Stimulated activated CD8-positive, alpha-beta memory T cell treated with anti-CD3 and anti-CD28 coated beads, Interleukin-15, amount 100 ng/mL, for 24 hours (primary cell): ENCODE measurements around the gene YWHAE.
"Not testable (repeated sequence)": the region's sequence is repeated elsewhere in the genome, so short reads cannot be mapped to it uniquely, and the experiment has no call there.

Experiments used
- DNase-seq: peaks from one replicate; pipeline ENCODE4 v3.0.0-alpha.2; 2020; ENCODE audit warnings: low read depth

YWHAE gene

GRCh38 chr17:1412185-1413110, 12.4 kb upstream of the YWHAE start:
- no peak for DNase-seq

GRCh38 chr17:1402262-1402586, 2.2 kb upstream of the YWHAE start:
- no peak for DNase-seq

GRCh38 chr17:1398931-1399678, 917 bp downstream of the YWHAE start:
- DNase-seq = no peak

- no peak for DNase-seq
These were observed 2.0 kb downstream of the YWHAE start for GRCh38 chr17:1398028-1398427.

- DNase-seq = not testable (repeated sequence)
These were observed 4.0 kb downstream of the YWHAE start for GRCh38 chr17:1395876-1396665.

GRCh38 chr17:1391577-1391976, 8.4 kb downstream of the YWHAE start:
- no peak for DNase-seq

- no peak for DNase-seq
These were observed 9.3 kb downstream of the YWHAE start for GRCh38 chr17:1390432-1391367.

GRCh38 chr17:1387490-1388227, 12.4 kb downstream of the YWHAE start:
- DNase-seq = not testable (repeated sequence)

- not testable (repeated sequence) for DNase-seq
These were observed 13.3 kb downstream of the YWHAE start for GRCh38 chr17:1386675-1387190.

- DNase-seq = no peak
These were observed 13.8 kb downstream of the YWHAE start for GRCh38 chr17:1386265-1386664.

GRCh38 chr17:1385861-1386260, 14.2 kb downstream of the YWHAE start:
- DNase-seq = no peak

- DNase-seq = no peak
These were observed 15.1 kb downstream of the YWHAE start for GRCh38 chr17:1384905-1385435.

- no peak for DNase-seq
These were observed 20.1 kb downstream of the YWHAE start for GRCh38 chr17:1379930-1380313.

- DNase-seq = no peak
These were observed 20.7 kb downstream of the YWHAE start for GRCh38 chr17:1379208-1379929.

GRCh38 chr17:1378476-1378860, 21.6 kb downstream of the YWHAE start:
- not testable (repeated sequence) for DNase-seq

GRCh38 chr17:1377334-1377733, 22.7 kb downstream of the YWHAE start:
- DNase-seq = no peak

- no peak for DNase-seq
These were observed 24.0 kb downstream of the YWHAE start for GRCh38 chr17:1376061-1376460.

- DNase-seq = no peak
These were observed 24.4 kb downstream of the YWHAE start for GRCh38 chr17:1375615-1376014.

- no peak for DNase-seq
These were observed 25.4 kb downstream of the YWHAE start for GRCh38 chr17:1374431-1375177.
